SH-SY5Y (cell line): Measurements from ENCODE around the gene XYLT1.

Experiments used
- GATA2 ChIP-seq: IDR thresholded peaks from 2 replicates; pipeline ENCODE4 v1.6.1; 2011; ENCODE audit warnings: mild to moderate bottlenecking, low read depth, low read length
- GATA3 ChIP-seq: IDR thresholded peaks from 2 replicates; pipeline ENCODE4 v1.6.1; 2011; ENCODE audit warnings: low read depth, mild to moderate bottlenecking, low read length, moderate library complexity

DNA sequence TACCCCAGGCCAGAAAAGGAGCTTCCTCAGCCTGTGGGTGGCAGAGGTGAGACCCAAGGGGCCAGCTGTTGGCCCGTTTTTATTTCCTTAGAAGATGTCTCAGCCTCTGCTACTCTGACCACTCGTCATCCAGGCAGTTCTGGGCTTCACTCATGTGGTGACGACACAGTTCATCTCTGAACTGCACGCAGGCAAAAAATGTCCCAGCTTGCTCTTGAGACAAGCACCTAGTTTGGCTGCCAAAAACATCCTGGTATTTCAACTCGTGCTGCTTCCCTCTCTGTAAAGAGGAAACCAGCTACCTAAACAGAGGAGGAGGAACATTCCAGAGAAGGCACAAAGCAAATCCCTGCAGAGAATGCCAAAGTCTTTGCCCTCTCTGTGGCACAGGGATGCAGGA, 125.7 kb downstream of the XYLT1 start:
- TF ChIP-seq GATA2 (no peak), GATA3 (no peak)
